ENCODE data around the gene COL25A1. TPM values are rescaled to one million over a fixed set of nuclear protein-coding genes. Genes with fewer than 3 reads are reported as not detected.

COL25A1 gene
- total RNA-seq, 1 experiment from 2014 or later, result not detected

DNA sequence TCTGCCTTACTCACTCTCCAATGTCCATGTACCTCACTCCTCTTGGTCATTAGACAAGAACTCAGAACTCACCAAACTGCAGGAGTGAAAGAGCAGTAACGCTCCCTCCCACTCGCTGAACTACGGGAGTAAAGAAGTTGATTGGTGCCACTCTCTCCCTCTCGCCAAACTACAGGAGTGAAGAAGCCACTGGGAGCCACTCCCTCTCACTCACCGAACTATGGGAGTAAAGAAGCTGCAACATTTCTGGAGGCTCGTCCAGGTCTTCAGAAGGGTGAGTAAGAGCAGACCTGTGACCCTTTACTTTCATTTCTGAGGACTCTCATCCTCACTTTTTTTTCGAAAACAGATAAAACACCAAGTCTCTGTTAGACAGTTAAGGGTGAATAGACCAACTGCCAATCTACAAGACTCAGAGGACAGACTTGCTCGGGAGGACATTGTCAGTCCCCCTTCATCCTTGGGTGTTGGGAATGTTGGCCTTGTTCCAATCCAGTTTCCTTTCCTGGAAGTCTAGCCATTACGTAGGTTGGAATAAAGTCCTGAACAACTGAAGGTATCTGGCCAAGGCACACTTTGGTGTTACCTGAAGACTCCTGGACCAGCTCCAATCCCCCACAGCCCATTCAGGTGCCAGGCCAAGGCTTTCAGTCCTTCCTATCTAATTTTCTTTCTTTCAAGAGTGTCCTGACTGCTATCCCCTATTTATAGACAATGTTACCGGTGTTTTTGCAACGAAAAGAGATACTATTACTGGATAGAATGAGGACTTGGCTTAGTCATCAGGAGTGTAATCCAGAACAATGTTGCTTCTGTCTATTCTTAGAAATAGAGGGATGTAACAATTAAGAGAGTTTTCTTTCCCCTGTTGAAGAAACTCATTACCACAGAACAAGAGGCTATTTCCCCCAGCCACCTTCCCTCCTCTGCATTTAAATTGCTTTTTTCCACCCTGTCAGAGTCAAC is 11.0 kb upstream of the COL25A1 start:
- Histone ChIP-seq H3K4me2 (ENCODE audit: low read length) (no peak overlapping the region), H3K9me3 (ENCODE audit: control insufficient read depth in 1 of 2, insufficient read depth in 1 of 2, low read depth in 1 of 2, low read length in 2 of 2) (no peaks in the 10 kb centered on the region), H3K4me1 (ENCODE audit: control insufficient read depth in 1 of 2, insufficient read depth in 2 of 2, low read length in 2 of 2) (no peaks in the 10 kb centered on the region), H3K9ac (ENCODE audit: low read length) (no peak overlapping the region), H2AFZ (ENCODE audit: low read depth, low read length, poor library complexity, severe bottlenecking) (no peak overlapping the region), H3K36me3 (ENCODE audit: control insufficient read depth in 1 of 2, insufficient read depth in 2 of 2, low read length in 2 of 2) (no peaks in the 10 kb centered on the region), H3K9me2 (ENCODE audit: insufficient read depth) (no peaks in the 10 kb centered on the region), H3K79me2 (ENCODE audit: insufficient read depth, low read length) (no peaks in the 10 kb centered on the region), H4K20me1 (ENCODE audit: insufficient read depth) (no peaks in the 10 kb centered on the region), H3K27ac (ENCODE audit: low read depth, low read length) (no peak overlapping the region), H3K27me3 (ENCODE audit: insufficient read depth, low read length) (peaks cover 19% of the 10 kb centered on the region), H3K4me3 (replicated peaks in 1 of 2; ENCODE audit: low read depth in 1 of 2, low read length in 2 of 2) (no peak overlapping the region)
- intact Hi-C loops (cut with micrococcal nuclease), result no loop called here
- DNase-seq (ENCODE audit: low read depth, low spot score), result no peak
- ATAC-seq, result no peak
- CTCF ChIA-PET, result no interaction called here
- BruUV-seq (replicated peaks), result no TSS peak
- no peak for TF ChIP-seq FOSL1 (IDR thresholded peaks at IDR 0.05; ENCODE audit: low read depth)
- no peak for TF ChIP-seq SIN3A (IDR thresholded peaks at IDR 0.05; ENCODE audit: low read depth)
- no peak for TF ChIP-seq EZH2 (IDR thresholded peaks at IDR 0.05)
- TF ChIP-seq JUND (IDR thresholded peaks at IDR 0.05), result no peak
- TF ChIP-seq EGR1 (IDR thresholded peaks at IDR 0.05; ENCODE audit: low read depth), result no peak
- TF ChIP-seq POLR2AphosphoS5 (IDR thresholded peaks at IDR 0.05; ENCODE audit: low read depth, low read length), result no peak
- TF ChIP-seq, protein P1, sequence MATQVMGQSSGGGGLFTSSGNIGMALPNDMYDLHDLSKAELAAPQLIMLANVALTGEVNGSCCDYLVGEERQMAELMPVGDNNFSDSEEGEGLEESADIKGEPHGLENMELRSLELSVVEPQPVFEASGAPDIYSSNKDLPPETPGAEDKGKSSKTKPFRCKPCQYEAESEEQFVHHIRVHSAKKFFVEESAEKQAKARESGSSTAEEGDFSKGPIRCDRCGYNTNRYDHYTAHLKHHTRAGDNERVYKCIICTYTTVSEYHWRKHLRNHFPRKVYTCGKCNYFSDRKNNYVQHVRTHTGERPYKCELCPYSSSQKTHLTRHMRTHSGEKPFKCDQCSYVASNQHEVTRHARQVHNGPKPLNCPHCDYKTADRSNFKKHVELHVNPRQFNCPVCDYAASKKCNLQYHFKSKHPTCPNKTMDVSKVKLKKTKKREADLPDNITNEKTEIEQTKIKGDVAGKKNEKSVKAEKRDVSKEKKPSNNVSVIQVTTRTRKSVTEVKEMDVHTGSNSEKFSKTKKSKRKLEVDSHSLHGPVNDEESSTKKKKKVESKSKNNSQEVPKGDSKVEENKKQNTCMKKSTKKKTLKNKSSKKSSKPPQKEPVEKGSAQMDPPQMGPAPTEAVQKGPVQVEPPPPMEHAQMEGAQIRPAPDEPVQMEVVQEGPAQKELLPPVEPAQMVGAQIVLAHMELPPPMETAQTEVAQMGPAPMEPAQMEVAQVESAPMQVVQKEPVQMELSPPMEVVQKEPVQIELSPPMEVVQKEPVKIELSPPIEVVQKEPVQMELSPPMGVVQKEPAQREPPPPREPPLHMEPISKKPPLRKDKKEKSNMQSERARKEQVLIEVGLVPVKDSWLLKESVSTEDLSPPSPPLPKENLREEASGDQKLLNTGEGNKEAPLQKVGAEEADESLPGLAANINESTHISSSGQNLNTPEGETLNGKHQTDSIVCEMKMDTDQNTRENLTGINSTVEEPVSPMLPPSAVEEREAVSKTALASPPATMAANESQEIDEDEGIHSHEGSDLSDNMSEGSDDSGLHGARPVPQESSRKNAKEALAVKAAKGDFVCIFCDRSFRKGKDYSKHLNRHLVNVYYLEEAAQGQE (IDR thresholded peaks at IDR 0.05; ENCODE audit: low read depth), result no peak
- no peak for TF ChIP-seq CBX3 (IDR thresholded peaks at IDR 0.05; ENCODE audit: low read depth)
- TF ChIP-seq, protein P2, sequence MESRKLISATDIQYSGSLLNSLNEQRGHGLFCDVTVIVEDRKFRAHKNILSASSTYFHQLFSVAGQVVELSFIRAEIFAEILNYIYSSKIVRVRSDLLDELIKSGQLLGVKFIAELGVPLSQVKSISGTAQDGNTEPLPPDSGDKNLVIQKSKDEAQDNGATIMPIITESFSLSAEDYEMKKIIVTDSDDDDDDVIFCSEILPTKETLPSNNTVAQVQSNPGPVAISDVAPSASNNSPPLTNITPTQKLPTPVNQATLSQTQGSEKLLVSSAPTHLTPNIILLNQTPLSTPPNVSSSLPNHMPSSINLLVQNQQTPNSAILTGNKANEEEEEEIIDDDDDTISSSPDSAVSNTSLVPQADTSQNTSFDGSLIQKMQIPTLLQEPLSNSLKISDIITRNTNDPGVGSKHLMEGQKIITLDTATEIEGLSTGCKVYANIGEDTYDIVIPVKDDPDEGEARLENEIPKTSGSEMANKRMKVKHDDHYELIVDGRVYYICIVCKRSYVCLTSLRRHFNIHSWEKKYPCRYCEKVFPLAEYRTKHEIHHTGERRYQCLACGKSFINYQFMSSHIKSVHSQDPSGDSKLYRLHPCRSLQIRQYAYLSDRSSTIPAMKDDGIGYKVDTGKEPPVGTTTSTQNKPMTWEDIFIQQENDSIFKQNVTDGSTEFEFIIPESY (IDR thresholded peaks at IDR 0.05; ENCODE audit: extremely low read depth, insufficient replicate concordance, low read length), result no peak
- no peak for TF ChIP-seq POLR2A (IDR thresholded peaks at IDR 0.05; ENCODE audit: borderline replicate concordance, extremely low read depth, insufficient read depth, insufficient read length)
- no peak for TF ChIP-seq SP1 (IDR thresholded peaks at IDR 0.05; ENCODE audit: low read depth)
- TF ChIP-seq ELF1 (IDR thresholded peaks at IDR 0.05; ENCODE audit: borderline replicate concordance, low read depth), result no peak
- TF ChIP-seq, protein P3, sequence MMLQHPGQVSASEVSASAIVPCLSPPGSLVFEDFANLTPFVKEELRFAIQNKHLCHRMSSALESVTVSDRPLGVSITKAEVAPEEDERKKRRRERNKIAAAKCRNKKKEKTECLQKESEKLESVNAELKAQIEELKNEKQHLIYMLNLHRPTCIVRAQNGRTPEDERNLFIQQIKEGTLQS (IDR thresholded peaks at IDR 0.05), result no peak
- no peak for TF ChIP-seq EZH2phosphoT487 (IDR thresholded peaks at IDR 0.05; ENCODE audit: borderline replicate concordance)
- POLR2A ChIA-PET, result no interaction called here
- RAD21 ChIA-PET (ENCODE audit: low non-redundant PET in 1 of 2, low total read pairs in 2 of 2, uncharacterized antibody in 2 of 2, unreplicated experiment in 2 of 2), result interaction anchor here in 1 of 2 experiments (1.0 kb wide), 1 partner anchor 15 kb away, joined by 3 read pairs; no protein-coding TSS in a partner anchor
